H1 (cell line): ENCODE results near the gene CACNG4. TPM values are rescaled to one million over a fixed set of nuclear protein-coding genes. Genes with fewer than 3 reads are reported as not detected.

ENCODE experiments used
- ASH2L ChIP-seq: fragments of 200-600, 300-600 bp; sonication (generic); IDR thresholded peaks from one replicate; pipeline ENCODE4 v1.7.1; 2017; ENCODE audit warnings: low read length
- CHD7 ChIP-seq: fragments of 300-600 bp; sonication (generic); IDR thresholded peaks from 2 replicates; pipeline ENCODE4 v1.7.1; 2012; ENCODE audit warnings: low read length, moderate library complexity, mild to moderate bottlenecking, inconsistent platforms; ENCODE audit not compliant: insufficient replicate concordance
- E2F6 ChIP-seq: IDR thresholded peaks from 2 replicates; pipeline ENCODE4 v1.6.1; 2012; ENCODE audit warnings: inconsistent platforms
- EGR1 ChIP-seq: IDR thresholded peaks from 2 replicates; pipeline ENCODE4 v1.6.1; 2011; ENCODE audit warnings: low read depth, low read length, borderline replicate concordance
- KDM1A ChIP-seq: fragments of 200-600, 300-600 bp; sonication (generic); IDR thresholded peaks from 2 replicates; pipeline ENCODE4 v1.7.1; 2016; ENCODE audit warnings: mild to moderate bottlenecking, low read length, borderline replicate concordance
- POLR2AphosphoS5 ChIP-seq: IDR thresholded peaks from 2 replicates; pipeline ENCODE4 v1.6.1; 2011; ENCODE audit warnings: low read depth, low read length
- RBBP5 ChIP-seq: IDR thresholded peaks from 2 replicates; pipeline ENCODE4 v1.7.1; 2012; ENCODE audit warnings: low read depth, mild to moderate bottlenecking, inconsistent platforms, low read length, moderate library complexity, borderline replicate concordance
- RFX5 ChIP-seq: IDR thresholded peaks from 2 replicates; pipeline ENCODE4 v1.6.1; 2011; ENCODE audit warnings: low read depth, low read length, improper control_type of control experiment, borderline replicate concordance
- SAP30 ChIP-seq: fragments of 300-600 bp; sonication (generic); IDR thresholded peaks from 2 replicates; pipeline ENCODE4 v1.7.1; 2012; ENCODE audit warnings: low read length, moderate library complexity, mild to moderate bottlenecking, inconsistent platforms; ENCODE audit not compliant: insufficient read depth, insufficient replicate concordance
- TAF1 ChIP-seq: IDR thresholded peaks from 2 replicates; pipeline ENCODE4 v1.6.1; 2011; ENCODE audit warnings: mild to moderate bottlenecking, low read depth, low read length
- TCF12 ChIP-seq: IDR thresholded peaks from 2 replicates; pipeline ENCODE4 v1.6.1; 2011; ENCODE audit warnings: low read depth, mild to moderate bottlenecking, low read length
- ZNF274 ChIP-seq: IDR thresholded peaks from 2 replicates; pipeline ENCODE4 v1.7.0; 2012; ENCODE audit warnings: low read length, borderline replicate concordance; ENCODE audit errors: extremely low read depth
- polyA plus RNA-seq, 7 experiments: library from polyadenylated mRNA; depleted of rRNA in 3 of 7; stranded (reverse) in 5 of 7; unstranded in 2 of 7; fragments of >200 nt in 5 of 7; fragments of 200-250 nt in 2 of 7; gene quantifications; 1 replicate in 5 of 7; 2 replicates in 1 of 7; 4 replicates in 1 of 7; pipeline versions ENCODE4 v1.2.1 to v1.2.3, GENCODE V29; 2011 to 2013; ENCODE audit warnings: missing spikeins in 2 of 7, mixed read lengths in 2 of 7
- total RNA-seq: library from RNA; stranded (reverse); fragmentation: NEBNext Ultra II Directional; extraction: Animal tissue kit (Norgen Biotek cat#: 25700); gene quantifications from 2 replicates; pipeline ENCODE4 v1.2.1, GENCODE V29; 2021

CACNG4 gene
- total and polyA plus RNA-seq, 2 of the 8 experiments (the other 6 are each of a cell fraction or from before 2014, with no cell fraction given) = 3.6 to 5.6 TPM

GRCh38 chr17:66990047-66990446 lies 25.5 kb downstream of the CACNG4 start (continued):
- TF ChIP-seq CHD7 = no peak
- no peak for TF ChIP-seq TCF12
- no peak for TF ChIP-seq SAP30
- no peak for TF ChIP-seq RFX5
- TF ChIP-seq RBBP5 = no peak
- no peak for TF ChIP-seq E2F6
- no peak for TF ChIP-seq ZNF274
- TF ChIP-seq POLR2AphosphoS5 = no peak
- no peak for TF ChIP-seq ASH2L
- no peak for TF ChIP-seq KDM1A
- TF ChIP-seq TAF1 = no peak
- TF ChIP-seq EGR1 = no peak
